SU-DHL-6 (cell line): ENCODE measurements around the gene C7orf33.

Experiments
- H2AFZ ChIP-seq: fragments of 200-600 bp; sonication (generic); 2 replicates; pipeline ENCODE4 v1.6.1; 2014; ENCODE audit warnings: low read depth, mild to moderate bottlenecking, moderate library complexity, mixed read lengths, antibody characterized with exemption, low read length; ENCODE audit not compliant: severe bottlenecking
- H3F3A ChIP-seq: fragments of 200-600 bp; shearing (Covaris generic); 2 replicates; pipeline ENCODE4 v1.6.0; 2016; ENCODE audit warnings: antibody characterized with exemption, mild to moderate bottlenecking; ENCODE audit not compliant: insufficient read depth
- H3K27ac ChIP-seq: fragments of 200-600 bp; sonication (generic); 2 replicates; pipeline ENCODE4 v1.5.1; 2016; ENCODE audit warnings: low read depth, mild to moderate bottlenecking, low read length, moderate library complexity, mixed read lengths
- H3K27me3 ChIP-seq: fragments of 200-600 bp; sonication (generic), shearing (Covaris generic); 2 replicates; pipeline ENCODE4 v1.6.0; 2014; ENCODE audit warnings: mild to moderate bottlenecking, low read length
- H3K36me3 ChIP-seq: fragments of 200-600 bp; sonication (generic); 2 replicates; pipeline ENCODE4 v1.6.1; 2014; ENCODE audit warnings: mild to moderate bottlenecking, low read length, mixed read lengths
- H3K4me2 ChIP-seq: fragments of 300-600, 200-600 bp; shearing (Covaris generic), sonication (generic); 2 replicates; pipeline ENCODE4 v1.6.0; 2014; ENCODE audit warnings: low read length, low read depth, mild to moderate bottlenecking; ENCODE audit not compliant: poor library complexity, severe bottlenecking
- H3K4me3 ChIP-seq: fragments of 200-600 bp; sonication (generic); 2 replicates; pipeline ENCODE4 v1.5.1; 2014; ENCODE audit warnings: antibody characterized with exemption, low read length, mild to moderate bottlenecking, mixed read lengths; ENCODE audit not compliant: insufficient read depth, poor library complexity, severe bottlenecking
- H3K79me2 ChIP-seq: fragments of 200-600 bp; sonication (generic); 2 replicates; pipeline ENCODE4 v1.6.1; 2014; ENCODE audit warnings: mild to moderate bottlenecking, low read length, moderate library complexity; ENCODE audit not compliant: insufficient read depth
- H3K9ac ChIP-seq: fragments of 200-600 bp; sonication (generic); 2 replicates; pipeline ENCODE4 v1.7.0; 2014; ENCODE audit warnings: mild to moderate bottlenecking, low read length
- H3K9me2 ChIP-seq: fragments of 200-600 bp; sonication (generic); replicated peaks from 2 replicates; pipeline ENCODE4 v1.6.1; 2014; ENCODE audit warnings: low read length; ENCODE audit not compliant: insufficient read depth
- H3K9me3 ChIP-seq: fragments of 200-600 bp; sonication (generic); 2 replicates; pipeline ENCODE4 v1.6.1; 2014; ENCODE audit warnings: low read length, mixed read lengths; ENCODE audit not compliant: insufficient read depth
- H4K20me1 ChIP-seq: fragments of 200-600 bp; sonication (generic); 2 replicates; pipeline ENCODE4 v1.6.1; 2014; ENCODE audit warnings: low read depth, mild to moderate bottlenecking, antibody characterized with exemption, low read length, moderate library complexity, mixed read lengths
- CTCF ChIP-seq: fragments of 200-600 bp; sonication (generic); IDR thresholded peaks from one replicate; pipeline ENCODE4 v1.5.1; 2017; ENCODE audit warnings: antibody characterized with exemption, mild to moderate bottlenecking, low read length, moderate library complexity; ENCODE audit not compliant: insufficient read depth, poor library complexity, severe bottlenecking
- EZH2phosphoT487 ChIP-seq: fragments of 200-600 bp; sonication (generic), shearing (Covaris generic); conservative IDR thresholded peaks from 2 replicates; pipeline ENCODE4 v1.6.1; 2018; ENCODE audit warnings: mild to moderate bottlenecking, antibody characterized with exemption, low read length, moderate library complexity, mixed read lengths

Gene C7orf33

GRCh38 chr7:148626828-148627227 lies 36.3 kb downstream of the C7orf33 start:
- H3K9me3 ChIP-seq: no peaks in the 10 kb centered on the region
- H4K20me1 ChIP-seq: no peaks in the 10 kb centered on the region
- no peak overlapping the region for H3K4me3 ChIP-seq
- H3K9me2 ChIP-seq: no peaks in the 10 kb centered on the region
- no peaks in the 10 kb centered on the region for H3K79me2 ChIP-seq
- no peak overlapping the region for H3K27ac ChIP-seq
- no peaks in the 10 kb centered on the region; the same call in 1 of the 2 replicates for H3K27me3 ChIP-seq
- no peak overlapping the region for H2AFZ ChIP-seq
- H3K9ac ChIP-seq: no peak overlapping the region
- H3K36me3 ChIP-seq: no peaks in the 10 kb centered on the region
- no peaks in the 10 kb centered on the region for H3F3A ChIP-seq
- H3K4me2 ChIP-seq: no peak overlapping the region
- TF ChIP-seq EZH2phosphoT487: no peak
- no peak for TF ChIP-seq CTCF

DNA sequence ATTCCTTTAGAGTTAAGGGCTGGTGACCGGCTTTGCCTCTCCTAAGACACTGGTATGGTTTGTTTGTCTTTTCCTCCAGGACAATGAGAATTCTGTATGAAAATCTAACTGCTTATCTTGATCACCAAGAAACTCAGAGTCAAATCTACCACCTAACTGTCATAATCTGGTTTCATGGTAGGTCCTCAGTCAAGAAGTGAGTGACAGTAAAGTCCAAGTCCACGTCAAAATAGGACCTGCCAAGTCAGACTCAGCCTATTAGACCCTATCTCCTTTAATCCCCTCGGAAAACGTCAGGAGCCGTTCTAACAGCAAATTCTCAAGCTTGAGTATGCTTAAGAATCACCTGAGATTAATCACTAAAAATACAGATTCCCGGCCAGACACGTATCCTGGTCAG lies 37.4 kb downstream of the C7orf33 start:
- no peaks in the 10 kb centered on the region for H3K9me3 ChIP-seq
- TF ChIP-seq CTCF (no peak), EZH2phosphoT487 (no peak)
- no peak overlapping the region for H3K9ac ChIP-seq
- H3K27me3 ChIP-seq: no peaks in the 10 kb centered on the region; the same call in 1 of the 2 replicates
- no peaks in the 10 kb centered on the region for H3K36me3 ChIP-seq
- no peak overlapping the region for H3K4me2 ChIP-seq
- H3K27ac ChIP-seq: no peak overlapping the region
- H3K4me3 ChIP-seq: no peak overlapping the region
- no peaks in the 10 kb centered on the region for H3K79me2 ChIP-seq
- H2AFZ ChIP-seq: no peak overlapping the region
- H4K20me1 ChIP-seq: no peaks in the 10 kb centered on the region
- no peaks in the 10 kb centered on the region for H3F3A ChIP-seq
- no peaks in the 10 kb centered on the region for H3K9me2 ChIP-seq

DNA sequence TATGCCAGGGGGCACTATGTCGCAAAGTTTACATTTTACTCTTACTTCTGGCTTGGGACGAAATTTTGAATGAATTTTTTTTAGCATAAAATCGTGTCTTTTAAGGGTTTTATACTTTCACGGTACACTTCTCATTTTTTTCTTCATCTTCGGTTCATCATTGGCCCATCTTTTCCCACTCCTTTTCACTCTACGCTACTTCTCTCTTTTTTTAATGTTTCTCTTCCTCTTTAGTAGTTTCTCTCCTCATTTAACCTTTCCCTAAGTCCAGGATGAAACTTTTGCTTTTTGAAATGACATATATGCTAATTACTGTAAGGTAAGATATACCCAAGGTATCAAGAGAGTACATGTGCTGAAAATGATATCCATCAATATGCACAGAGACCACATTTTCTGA lies 39.5 kb downstream of the C7orf33 start:
- no peak overlapping the region for H3K4me3 ChIP-seq
- no peak overlapping the region for H3K27ac ChIP-seq
- no peak overlapping the region for H3K9ac ChIP-seq
- no peaks in the 10 kb centered on the region for H3K9me3 ChIP-seq
- H3K27me3 ChIP-seq: no peaks in the 10 kb centered on the region; the same call in 1 of the 2 replicates
- no peaks in the 10 kb centered on the region for H3F3A ChIP-seq
- no peaks in the 10 kb centered on the region for H3K36me3 ChIP-seq
- H2AFZ ChIP-seq: no peak overlapping the region
- no peaks in the 10 kb centered on the region for H4K20me1 ChIP-seq
- no peaks in the 10 kb centered on the region for H3K79me2 ChIP-seq
- TF ChIP-seq EZH2phosphoT487: no peak
- TF ChIP-seq CTCF: no peak
- H3K9me2 ChIP-seq: no peaks in the 10 kb centered on the region
- no peak overlapping the region for H3K4me2 ChIP-seq
